ENCODE data around the gene ZNF169.
"Not testable (repeated sequence)": the region's sequence is repeated elsewhere in the genome, so short reads cannot be mapped to it uniquely, and the experiment has no call there.

- TF ChIP-seq CTCF (IDR thresholded peaks at IDR 0.05; ENCODE audit: low read depth, low read length); EZH2phosphoT487 (IDR thresholded peaks at IDR 0.05; ENCODE audit: low read depth): not testable (repeated sequence)
Observed at GRCh38 chr9:94347451-94347850, 88.4 kb downstream of the ZNF169 start.
